ENCODE results near the gene KIAA0408. TPM values are rescaled to one million over a fixed set of nuclear protein-coding genes. Genes with fewer than 3 reads are reported as not detected.
A peak's percentile ranks its signal among the peaks of the same experiment; 100 is the strongest.
"Not testable (repeated sequence)": the region's sequence is repeated elsewhere in the genome, so short reads cannot be mapped to it uniquely, and the experiment has no call there.

Gene KIAA0408
- total RNA-seq, 1 donor from 2014 or later = 3.2 TPM

DNA sequence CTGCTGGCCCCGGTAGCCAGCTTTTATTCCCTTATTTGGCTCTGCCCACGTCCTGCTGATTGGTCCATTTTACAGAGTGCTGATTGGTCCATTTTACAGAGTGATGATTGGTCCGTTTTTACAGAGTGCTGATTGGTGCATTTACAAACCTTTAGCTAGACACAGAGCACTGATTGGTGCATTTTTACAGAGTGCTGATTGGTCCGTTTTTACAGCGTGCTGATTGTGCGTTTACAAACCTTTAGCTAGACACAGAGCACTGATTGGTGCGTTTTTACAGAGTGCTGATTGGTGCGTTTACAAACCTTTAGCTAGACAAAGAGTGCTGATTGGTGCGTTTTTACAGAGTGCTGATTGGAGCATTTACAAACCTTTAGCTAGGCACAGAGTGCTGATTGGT is 30.6 kb downstream of the KIAA0408 start:
- ATAC-seq; DNase-seq (ENCODE audit: missing footprints); intact Hi-C loops (cut with DNase I): not testable (repeated sequence)

DNA sequence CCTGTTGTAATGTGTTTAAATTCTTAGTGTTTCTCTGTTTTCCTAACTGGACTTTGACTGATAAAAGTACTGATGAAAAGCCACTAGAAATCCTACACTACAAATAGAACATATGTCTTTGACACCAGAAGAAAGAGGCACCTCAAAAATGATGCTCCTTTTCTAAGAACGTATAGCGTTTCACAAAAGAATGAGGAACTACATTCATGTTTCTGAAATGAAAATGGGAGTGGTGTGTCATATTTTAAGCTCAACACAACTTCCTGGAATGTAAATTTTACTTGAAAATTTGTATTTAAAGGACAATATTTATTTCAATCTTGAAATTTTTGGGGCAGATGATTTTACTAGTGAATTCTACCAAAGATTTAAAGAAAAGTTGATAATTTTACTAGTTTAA is 35.3 kb downstream of the KIAA0408 start:
- intact Hi-C loops (cut with DNase I) = no loop called here
- no peak for DNase-seq (ENCODE audit: missing footprints)
- ATAC-seq = no peak

GRCh38 chr6:127421164-127421563 is 38.0 kb downstream of the KIAA0408 start:
- intact Hi-C loops (cut with DNase I); ATAC-seq: not testable (repeated sequence)

DNA sequence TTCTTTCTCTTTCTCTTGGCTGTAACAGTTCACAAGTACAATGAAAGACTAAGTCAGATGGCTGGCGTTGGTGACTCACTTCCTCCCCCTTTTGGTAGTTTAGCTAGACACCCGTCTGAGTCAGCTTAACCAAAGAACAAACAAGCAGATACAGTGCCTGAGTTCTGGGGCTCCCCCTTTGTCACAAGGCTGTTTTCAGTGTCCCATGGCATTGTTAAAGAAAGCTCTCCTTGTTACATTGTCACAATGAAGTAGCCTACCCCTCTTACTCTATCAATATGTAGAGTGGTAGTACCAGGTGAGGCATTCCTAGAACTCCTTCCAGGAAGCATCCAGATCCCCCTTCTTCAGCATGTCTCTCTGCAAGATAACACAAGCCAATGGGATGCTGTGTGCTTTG is 38.6 kb downstream of the KIAA0408 start:
- ATAC-seq = peak; percentile 74

More at GRCh38 chr6:127421164-127421563, 38.0 kb downstream of the KIAA0408 start:
- DNase-seq (ENCODE audit: missing footprints) = not testable (repeated sequence)

GRCh38 chr6:127415096-127415495 is 44.1 kb downstream of the KIAA0408 start:
- DNase-seq (ENCODE audit: missing footprints) (no peak), ATAC-seq (no peak)
- intact Hi-C loops (cut with DNase I) = no loop called here

More for the DNA sequence above, 38.6 kb downstream of the KIAA0408 start:
- no peak for DNase-seq (ENCODE audit: missing footprints)
- intact Hi-C loops (cut with DNase I) = no loop called here

DNA sequence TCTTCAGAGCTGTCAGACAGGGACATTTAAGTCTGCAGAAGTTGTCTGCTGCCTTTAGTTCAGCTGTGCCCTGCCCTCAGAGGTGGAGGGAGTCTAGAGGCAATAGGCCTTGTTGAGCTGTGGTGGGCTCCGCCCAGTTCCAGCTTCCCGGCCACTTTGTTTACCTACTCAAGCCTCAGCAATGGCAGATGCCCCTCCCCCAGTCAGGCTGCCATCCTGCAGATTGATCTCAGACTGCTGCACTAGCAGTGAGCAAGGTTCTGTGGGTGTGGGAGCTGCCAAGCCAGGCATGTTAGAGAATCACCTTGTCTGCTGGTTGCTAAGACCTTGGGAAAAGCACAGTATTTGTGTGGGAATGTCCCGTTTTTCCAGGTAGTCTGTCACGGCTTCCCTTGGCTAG is 46.1 kb downstream of the KIAA0408 start:
- intact Hi-C loops (cut with DNase I); DNase-seq (ENCODE audit: missing footprints); ATAC-seq: not testable (repeated sequence)

- DNase-seq (ENCODE audit: missing footprints); ATAC-seq; intact Hi-C loops (cut with DNase I): not testable (repeated sequence)
Observed at GRCh38 chr6:127412016-127412415, 47.2 kb downstream of the KIAA0408 start.

Other genes starting within 250 kb of the KIAA0408 start
- 41.0 TPM for gene RNF146, start 192.5 kb downstream of the KIAA0408 start, total RNA-seq
- 42.7 TPM for gene ECHDC1, start 115.8 kb downstream of the KIAA0408 start, total RNA-seq
- gene C6orf58, start 117.8 kb upstream of the KIAA0408 start, total RNA-seq = not detected

Data from Right ventricle myocardium inferior (tissue), 1 donor.